Loucy (cell line): ENCODE data around the gene NMNAT2.

Source experiments
- H2AFZ ChIP-seq: fragments of 200-600 bp; sonication (generic); 2 replicates; pipeline ENCODE4 v1.6.0; 2016; ENCODE audit warnings: antibody characterized with exemption, mild to moderate bottlenecking, low read length, moderate library complexity
- H3F3A ChIP-seq: fragments of 200-600 bp; 2 replicates; pipeline ENCODE4 v1.6.0; 2016; ENCODE audit warnings: antibody characterized with exemption, low read depth, mild to moderate bottlenecking
- H3K27me3 ChIP-seq: fragments of 200-600 bp; sonication (generic); 2 replicates; pipeline ENCODE4 v1.6.1; 2014; ENCODE audit warnings: low read length, mild to moderate bottlenecking; ENCODE audit not compliant: insufficient read depth, poor library complexity, severe bottlenecking
- H3K36me3 ChIP-seq: fragments of 200-600 bp; sonication (generic); 2 replicates; pipeline ENCODE4 v1.6.1; 2016; ENCODE audit warnings: low read length; ENCODE audit not compliant: insufficient read depth
- H3K4me1 ChIP-seq: fragments of 200-600 bp; sonication (generic); 2 replicates; pipeline ENCODE4 v1.5.1; 2014; ENCODE audit warnings: low read length, mild to moderate bottlenecking; ENCODE audit not compliant: insufficient read depth, poor library complexity, severe bottlenecking
- H3K4me2 ChIP-seq: fragments of 200-600 bp; sonication (generic); 2 replicates; pipeline ENCODE4 v1.6.0; 2014; ENCODE audit warnings: antibody characterized with exemption, low read length, low read depth, mild to moderate bottlenecking; ENCODE audit not compliant: poor library complexity, severe bottlenecking
- H3K4me3 ChIP-seq: fragments of 200-600 bp; sonication (generic); 2 replicates; pipeline ENCODE4 v1.5.1; 2014; ENCODE audit warnings: low read length, mild to moderate bottlenecking, mixed read lengths; ENCODE audit not compliant: poor library complexity, severe bottlenecking
- H3K79me2 ChIP-seq: fragments of 200-600 bp; sonication (generic); 2 replicates; pipeline ENCODE4 v1.6.1; 2014; ENCODE audit warnings: low read length; ENCODE audit not compliant: insufficient read depth
- H3K9ac ChIP-seq: fragments of 200-600 bp; sonication (generic); 2 replicates; pipeline ENCODE4 v1.6.0; 2014; ENCODE audit warnings: mild to moderate bottlenecking, low read depth, low read length, moderate library complexity; ENCODE audit not compliant: poor library complexity, severe bottlenecking
- H3K9me2 ChIP-seq: fragments of 200-600 bp; sonication (generic); replicated peaks from 2 replicates; pipeline ENCODE4 v1.6.1; 2016; ENCODE audit warnings: low read depth, low read length, mixed read lengths
- H3K9me3 ChIP-seq: fragments of 200-600 bp; sonication (generic); 2 replicates; pipeline ENCODE4 v1.6.1; 2014; ENCODE audit warnings: mild to moderate bottlenecking, antibody characterized with exemption, low read length, low read depth; ENCODE audit not compliant: insufficient read depth
- H4K20me1 ChIP-seq: fragments of 200-600 bp; sonication (generic); 2 replicates; pipeline ENCODE4 v1.6.0; 2014; ENCODE audit warnings: antibody characterized with exemption, low read length, mild to moderate bottlenecking; ENCODE audit not compliant: insufficient read depth, poor library complexity, severe bottlenecking
- CTCF ChIP-seq: fragments of 200-600 bp; sonication (generic); conservative IDR thresholded peaks from 2 replicates; pipeline ENCODE4 v1.5.1; 2014; ENCODE audit warnings: mild to moderate bottlenecking, antibody characterized with exemption, low read length
- EZH2phosphoT487 ChIP-seq: fragments of 200-600 bp; IDR thresholded peaks from 2 replicates; pipeline ENCODE4 v1.6.1; 2018; ENCODE audit warnings: antibody characterized with exemption, mild to moderate bottlenecking, moderate library complexity, borderline replicate concordance

Gene NMNAT2

GRCh38 chr1:183281553-183282091, 136.6 kb downstream of the NMNAT2 start:
- no peaks in the 10 kb centered on the region for H3K9me2 ChIP-seq
- H3K9me3 ChIP-seq, result no peaks in the 10 kb centered on the region
- peaks cover 9% of the 10 kb centered on the region for H3K4me1 ChIP-seq
- H4K20me1 ChIP-seq, result no peaks in the 10 kb centered on the region
- H3F3A ChIP-seq, result no peaks in the 10 kb centered on the region
- H3K9ac ChIP-seq, result no peak overlapping the region
- H3K79me2 ChIP-seq, result no peaks in the 10 kb centered on the region
- H3K4me2 ChIP-seq, result no peak overlapping the region
- TF ChIP-seq CTCF (peak; percentile 92), EZH2phosphoT487 (no peak)
- H2AFZ ChIP-seq, result no peak overlapping the region
- H3K27me3 ChIP-seq, result no peaks in the 10 kb centered on the region
- no peaks in the 10 kb centered on the region for H3K36me3 ChIP-seq
- no peak overlapping the region for H3K4me3 ChIP-seq

- Histone ChIP-seq H3K4me1 (peaks cover 9% of the 10 kb centered on the region), H3K27me3 (no peaks in the 10 kb centered on the region), H3K36me3 (no peaks in the 10 kb centered on the region), H3F3A (no peaks in the 10 kb centered on the region), H3K9me2 (no peaks in the 10 kb centered on the region), H3K4me2 (no peak overlapping the region), H3K9me3 (no peaks in the 10 kb centered on the region), H3K4me3 (no peak overlapping the region), H3K79me2 (no peaks in the 10 kb centered on the region), H3K9ac (no peak overlapping the region), H4K20me1 (no peaks in the 10 kb centered on the region), H2AFZ (peak overlapping the region; percentile 11; the same call in 1 of the 2 replicates)
- no peak for TF ChIP-seq EZH2phosphoT487
- no peak for TF ChIP-seq CTCF
Measured at GRCh38 chr1:183281039-183281438, 137.1 kb downstream of the NMNAT2 start.

- Histone ChIP-seq H3F3A (no peaks in the 10 kb centered on the region), H3K27me3 (no peaks in the 10 kb centered on the region), H2AFZ (no peak overlapping the region), H3K9me3 (no peaks in the 10 kb centered on the region), H3K9ac (no peak overlapping the region), H3K79me2 (no peaks in the 10 kb centered on the region), H3K4me3 (no peak overlapping the region), H3K4me1 (peaks cover 9% of the 10 kb centered on the region), H4K20me1 (no peaks in the 10 kb centered on the region), H3K36me3 (no peaks in the 10 kb centered on the region), H3K9me2 (no peaks in the 10 kb centered on the region), H3K4me2 (no peak overlapping the region)
- TF ChIP-seq EZH2phosphoT487 (no peak), CTCF (no peak)
Measured at GRCh38 chr1:183279835-183280234, 138.3 kb downstream of the NMNAT2 start.
